Chondrocyte (in vitro differentiated cells): ENCODE results near the gene ZBTB5. TPM values are rescaled to one million over a fixed set of nuclear protein-coding genes. Genes with fewer than 3 reads are reported as not detected.

Source experiments
- DNase-seq: peaks from one replicate; pipeline ENCODE4 v3.0.0; 2021; ENCODE audit warnings: mixed read lengths, low spot score
- H3K27ac Mint-ChIP-seq: one replicate; pipeline ENCODE4 v1.8.0; 2021; ENCODE audit warnings: mild to moderate bottlenecking, moderate library complexity, mixed read lengths; ENCODE audit not compliant: unreplicated experiment
- H3K27me3 Mint-ChIP-seq: 2 replicates; pipeline ENCODE4 v1.8.0; 2021; ENCODE audit warnings: low read depth, mixed read lengths
- H3K36me3 Mint-ChIP-seq: 2 replicates; pipeline ENCODE4 v1.8.0; 2021; ENCODE audit warnings: low read depth, mixed read lengths
- H3K4me1 Mint-ChIP-seq: 2 replicates; pipeline ENCODE4 v1.8.0; 2021; ENCODE audit warnings: low read depth, mild to moderate bottlenecking, mixed read lengths
- H3K4me3 Mint-ChIP-seq: one replicate; pipeline ENCODE4 v1.8.0; 2021; ENCODE audit warnings: mild to moderate bottlenecking, moderate library complexity, mixed read lengths; ENCODE audit not compliant: unreplicated experiment
- H3K9me3 Mint-ChIP-seq: 2 replicates; pipeline ENCODE4 v1.8.0; 2021; ENCODE audit warnings: low read depth, mixed read lengths
- CTCF ChIP-seq: fragments of 200-600 bp; sonication (generic); IDR thresholded peaks from 2 replicates; pipeline ENCODE4 v1.5.0; 2021; ENCODE audit warnings: antibody characterized with exemption, mild to moderate bottlenecking, moderate library complexity
- total RNA-seq: library from RNA; stranded (reverse); gene quantifications from 3 replicates; pipeline ENCODE4 v1.2.1, GENCODE V29; 2021

Gene ZBTB5
- total RNA-seq, 1 donor from 2014 or later: 14.5 TPM

- Mint-ChIP-seq H3K9me3 (no peaks in the 10 kb centered on the region), H3K36me3 (peaks cover 28% of the 10 kb centered on the region), H3K27ac (peak overlapping the region; percentile 29)
Measured at GRCh38 chr9:37496020-37496419, 30.8 kb upstream of the ZBTB5 start.

DNA sequence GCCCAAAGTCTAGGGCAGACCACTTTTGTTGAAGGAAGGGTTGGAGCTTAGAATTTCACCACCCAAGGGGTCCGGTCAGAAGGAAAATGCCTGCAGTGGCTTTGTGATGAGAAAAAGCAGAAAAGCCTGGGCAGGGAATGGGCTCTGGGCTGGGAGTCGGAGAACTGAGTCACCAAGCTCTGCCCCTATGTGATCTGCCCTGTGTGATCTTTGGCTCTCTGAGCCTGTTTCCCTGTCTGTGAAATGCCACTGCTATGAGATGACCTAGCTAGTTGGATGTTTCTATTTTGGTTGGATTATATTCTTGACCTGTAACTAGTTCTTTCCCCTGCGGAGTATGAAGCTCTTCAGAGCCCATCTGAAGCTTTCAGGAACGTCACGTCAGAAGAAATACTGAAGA is 30.3 kb upstream of the ZBTB5 start:
- no peak for TF ChIP-seq CTCF
- H3K27ac Mint-ChIP-seq: peak overlapping the region; percentile 29
- H3K4me1 Mint-ChIP-seq: no peaks in the 10 kb centered on the region
- no peak overlapping the region for H3K4me3 Mint-ChIP-seq
- no peaks in the 10 kb centered on the region for H3K9me3 Mint-ChIP-seq
- no peaks in the 10 kb centered on the region for H3K27me3 Mint-ChIP-seq
- peaks cover 30% of the 10 kb centered on the region for H3K36me3 Mint-ChIP-seq
- DNase-seq: no peak

More at GRCh38 chr9:37496020-37496419, 30.8 kb upstream of the ZBTB5 start:
- H3K4me1 Mint-ChIP-seq: no peaks in the 10 kb centered on the region
- TF ChIP-seq CTCF: no peak
- H3K4me3 Mint-ChIP-seq: no peak overlapping the region
- no peak for DNase-seq
- H3K27me3 Mint-ChIP-seq: no peaks in the 10 kb centered on the region

GRCh38 chr9:37491939-37492338 is 26.7 kb upstream of the ZBTB5 start:
- DNase-seq: no peak
- no peak overlapping the region for H3K4me3 Mint-ChIP-seq
- no peaks in the 10 kb centered on the region for H3K9me3 Mint-ChIP-seq
- H3K36me3 Mint-ChIP-seq: peaks cover 29% of the 10 kb centered on the region
- no peak overlapping the region for H3K27ac Mint-ChIP-seq
- no peaks in the 10 kb centered on the region for H3K27me3 Mint-ChIP-seq
- TF ChIP-seq CTCF: no peak
- H3K4me1 Mint-ChIP-seq: peaks cover 10% of the 10 kb centered on the region

- Mint-ChIP-seq H3K27ac (peak overlapping the region; percentile 82), H3K4me3 (peak overlapping the region; percentile 79), H3K9me3 (no peaks in the 10 kb centered on the region), H3K27me3 (no peaks in the 10 kb centered on the region), H3K36me3 (peaks cover 7% of the 10 kb centered on the region), H3K4me1 (peaks cover 28% of the 10 kb centered on the region)
- no peak for DNase-seq
- no peak for TF ChIP-seq CTCF
Measured at GRCh38 chr9:37486616-37487548, 21.6 kb upstream of the ZBTB5 start.

GRCh38 chr9:37486256-37486615 is 21.0 kb upstream of the ZBTB5 start:
- no peaks in the 10 kb centered on the region for H3K9me3 Mint-ChIP-seq

More at GRCh38 chr9:37486256-37486615, 21.0 kb upstream of the ZBTB5 start:
- Mint-ChIP-seq H3K36me3 (peaks cover 7% of the 10 kb centered on the region), H3K4me3 (peak overlapping the region; percentile 79), H3K27ac (peak overlapping the region; percentile 66), H3K4me1 (peaks cover 28% of the 10 kb centered on the region), H3K27me3 (no peaks in the 10 kb centered on the region)
- no peak for TF ChIP-seq CTCF
- DNase-seq: no peak
